SK-N-SH (cell line): ENCODE measurements around the gene ZNF365.

Experiments
- CTCF ChIP-seq: fragments of 200-600 bp; sonication (generic); IDR thresholded peaks from 2 replicates; pipeline ENCODE4 v1.6.1; 2017; ENCODE audit warnings: antibody characterized with exemption, mild to moderate bottlenecking, moderate library complexity
- EP300 ChIP-seq, 2 experiments: IDR thresholded peaks; 2 replicates each; pipeline versions ENCODE4 v1.4.0 to v1.6.1; 2012; ENCODE audit warnings: borderline replicate concordance in 1 of 2, low read depth in 1 of 2, low read length in 1 of 2
- NFIC ChIP-seq: IDR thresholded peaks from 2 replicates; pipeline ENCODE4 v1.4.0; 2012; ENCODE audit warnings: borderline replicate concordance
- SMC3 ChIP-seq: IDR thresholded peaks from 2 replicates; pipeline ENCODE4 v1.6.1; 2012; ENCODE audit warnings: low read depth, low read length, improper control_type of control experiment
- TF ChIP-seq, protein P1 (sequence below): fragments of 150-350 bp; IDR thresholded peaks from 2 replicates; pipeline ENCODE4 v1.6.1; 2017; ENCODE audit warnings: antibody characterized with exemption, low read length, low read depth, borderline replicate concordance

GRCh38 chr10:62450912-62451610 lies 76.9 kb downstream of the ZNF365 start:
- TF ChIP-seq CTCF: no peak
- no peak for TF ChIP-seq SMC3
- TF ChIP-seq, protein P1, sequence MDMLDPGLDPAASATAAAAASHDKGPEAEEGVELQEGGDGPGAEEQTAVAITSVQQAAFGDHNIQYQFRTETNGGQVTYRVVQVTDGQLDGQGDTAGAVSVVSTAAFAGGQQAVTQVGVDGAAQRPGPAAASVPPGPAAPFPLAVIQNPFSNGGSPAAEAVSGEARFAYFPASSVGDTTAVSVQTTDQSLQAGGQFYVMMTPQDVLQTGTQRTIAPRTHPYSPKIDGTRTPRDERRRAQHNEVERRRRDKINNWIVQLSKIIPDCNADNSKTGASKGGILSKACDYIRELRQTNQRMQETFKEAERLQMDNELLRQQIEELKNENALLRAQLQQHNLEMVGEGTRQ: no peak
- TF ChIP-seq EP300 (IDR thresholded peaks at IDR 0.05; ENCODE audit: borderline replicate concordance in 1 of 2, low read depth in 1 of 2, low read length in 1 of 2): no peak
- no peak for TF ChIP-seq NFIC
